ENCODE results near the gene GPR132. TPM values are rescaled to one million over a fixed set of nuclear protein-coding genes. Genes with fewer than 3 reads are reported as not detected.

Gene GPR132
- total RNA-seq, 1 experiment from 2014 or later = 0.10 TPM

DNA sequence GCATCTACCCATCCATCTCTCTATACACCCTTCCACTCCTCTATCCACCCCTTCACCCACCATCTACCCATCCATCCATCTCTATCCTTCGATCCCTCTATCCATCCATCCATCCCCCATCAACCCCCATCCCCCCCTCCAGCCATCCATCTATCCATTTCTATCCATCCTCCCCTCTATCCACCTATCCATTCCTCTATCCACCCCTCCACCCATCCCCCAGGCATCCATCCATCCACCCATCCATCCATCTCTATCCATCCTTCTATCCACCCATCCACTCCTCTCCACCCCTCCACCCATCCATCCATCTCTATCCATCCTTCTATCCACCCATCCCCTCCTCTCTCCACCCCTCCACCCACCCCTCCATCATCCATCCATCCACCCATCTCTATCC is 17.5 kb upstream of the GPR132 start:
- BruUV-seq (replicated peaks) = no TSS peak

More for the DNA sequence above, 17.5 kb upstream of the GPR132 start:
- Histone ChIP-seq H3K36me3 (ENCODE audit: control insufficient read depth in 1 of 2, insufficient read depth in 2 of 2, low read length in 2 of 2) (no peaks in the 10 kb centered on the region), H4K20me1 (ENCODE audit: insufficient read depth) (no peaks in the 10 kb centered on the region), H3K9me2 (ENCODE audit: insufficient read depth) (no peaks in the 10 kb centered on the region), H3K9ac (ENCODE audit: low read length) (no peak overlapping the region), H2AFZ (ENCODE audit: low read depth, low read length, poor library complexity, severe bottlenecking) (no peak overlapping the region), H3K9me3 (ENCODE audit: control insufficient read depth in 1 of 2, insufficient read depth in 1 of 2, low read depth in 1 of 2, low read length in 2 of 2) (no peaks in the 10 kb centered on the region), H3K4me3 (replicated peaks in 1 of 2; ENCODE audit: low read depth in 1 of 2, low read length in 2 of 2) (no peak overlapping the region), H3K4me2 (ENCODE audit: low read length) (no peak overlapping the region), H3K79me2 (ENCODE audit: insufficient read depth, low read length) (no peaks in the 10 kb centered on the region), H3K27me3 (ENCODE audit: insufficient read depth, low read length) (no peaks in the 10 kb centered on the region), H3K27ac (ENCODE audit: low read depth, low read length) (no peak overlapping the region), H3K4me1 (ENCODE audit: control insufficient read depth in 1 of 2, insufficient read depth in 2 of 2, low read length in 2 of 2) (peaks cover 6 to 26% of the 10 kb centered on the region in 2 experiments)
- TF ChIP-seq, protein P1, sequence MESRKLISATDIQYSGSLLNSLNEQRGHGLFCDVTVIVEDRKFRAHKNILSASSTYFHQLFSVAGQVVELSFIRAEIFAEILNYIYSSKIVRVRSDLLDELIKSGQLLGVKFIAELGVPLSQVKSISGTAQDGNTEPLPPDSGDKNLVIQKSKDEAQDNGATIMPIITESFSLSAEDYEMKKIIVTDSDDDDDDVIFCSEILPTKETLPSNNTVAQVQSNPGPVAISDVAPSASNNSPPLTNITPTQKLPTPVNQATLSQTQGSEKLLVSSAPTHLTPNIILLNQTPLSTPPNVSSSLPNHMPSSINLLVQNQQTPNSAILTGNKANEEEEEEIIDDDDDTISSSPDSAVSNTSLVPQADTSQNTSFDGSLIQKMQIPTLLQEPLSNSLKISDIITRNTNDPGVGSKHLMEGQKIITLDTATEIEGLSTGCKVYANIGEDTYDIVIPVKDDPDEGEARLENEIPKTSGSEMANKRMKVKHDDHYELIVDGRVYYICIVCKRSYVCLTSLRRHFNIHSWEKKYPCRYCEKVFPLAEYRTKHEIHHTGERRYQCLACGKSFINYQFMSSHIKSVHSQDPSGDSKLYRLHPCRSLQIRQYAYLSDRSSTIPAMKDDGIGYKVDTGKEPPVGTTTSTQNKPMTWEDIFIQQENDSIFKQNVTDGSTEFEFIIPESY (IDR thresholded peaks at IDR 0.05; ENCODE audit: extremely low read depth, insufficient replicate concordance, low read length) = no peak
- no peak for TF ChIP-seq RAD21 (IDR thresholded peaks at IDR 0.05; ENCODE audit: low read depth)
- TF ChIP-seq SRF (IDR thresholded peaks at IDR 0.05; ENCODE audit: low read depth) = no peak
- TF ChIP-seq, protein P2, sequence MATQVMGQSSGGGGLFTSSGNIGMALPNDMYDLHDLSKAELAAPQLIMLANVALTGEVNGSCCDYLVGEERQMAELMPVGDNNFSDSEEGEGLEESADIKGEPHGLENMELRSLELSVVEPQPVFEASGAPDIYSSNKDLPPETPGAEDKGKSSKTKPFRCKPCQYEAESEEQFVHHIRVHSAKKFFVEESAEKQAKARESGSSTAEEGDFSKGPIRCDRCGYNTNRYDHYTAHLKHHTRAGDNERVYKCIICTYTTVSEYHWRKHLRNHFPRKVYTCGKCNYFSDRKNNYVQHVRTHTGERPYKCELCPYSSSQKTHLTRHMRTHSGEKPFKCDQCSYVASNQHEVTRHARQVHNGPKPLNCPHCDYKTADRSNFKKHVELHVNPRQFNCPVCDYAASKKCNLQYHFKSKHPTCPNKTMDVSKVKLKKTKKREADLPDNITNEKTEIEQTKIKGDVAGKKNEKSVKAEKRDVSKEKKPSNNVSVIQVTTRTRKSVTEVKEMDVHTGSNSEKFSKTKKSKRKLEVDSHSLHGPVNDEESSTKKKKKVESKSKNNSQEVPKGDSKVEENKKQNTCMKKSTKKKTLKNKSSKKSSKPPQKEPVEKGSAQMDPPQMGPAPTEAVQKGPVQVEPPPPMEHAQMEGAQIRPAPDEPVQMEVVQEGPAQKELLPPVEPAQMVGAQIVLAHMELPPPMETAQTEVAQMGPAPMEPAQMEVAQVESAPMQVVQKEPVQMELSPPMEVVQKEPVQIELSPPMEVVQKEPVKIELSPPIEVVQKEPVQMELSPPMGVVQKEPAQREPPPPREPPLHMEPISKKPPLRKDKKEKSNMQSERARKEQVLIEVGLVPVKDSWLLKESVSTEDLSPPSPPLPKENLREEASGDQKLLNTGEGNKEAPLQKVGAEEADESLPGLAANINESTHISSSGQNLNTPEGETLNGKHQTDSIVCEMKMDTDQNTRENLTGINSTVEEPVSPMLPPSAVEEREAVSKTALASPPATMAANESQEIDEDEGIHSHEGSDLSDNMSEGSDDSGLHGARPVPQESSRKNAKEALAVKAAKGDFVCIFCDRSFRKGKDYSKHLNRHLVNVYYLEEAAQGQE (IDR thresholded peaks at IDR 0.05; ENCODE audit: low read depth) = no peak
- TF ChIP-seq JUND (IDR thresholded peaks at IDR 0.05) = no peak
- no peak for TF ChIP-seq SP1 (IDR thresholded peaks at IDR 0.05; ENCODE audit: low read depth)
- TF ChIP-seq, protein P3, sequence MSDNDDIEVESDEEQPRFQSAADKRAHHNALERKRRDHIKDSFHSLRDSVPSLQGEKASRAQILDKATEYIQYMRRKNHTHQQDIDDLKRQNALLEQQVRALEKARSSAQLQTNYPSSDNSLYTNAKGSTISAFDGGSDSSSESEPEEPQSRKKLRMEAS (IDR thresholded peaks at IDR 0.05) = no peak
- no peak for TF ChIP-seq TCF7L2 (IDR thresholded peaks at IDR 0.05; ENCODE audit: borderline replicate concordance, extremely low read depth, insufficient read depth, insufficient read length)
- no peak for TF ChIP-seq EGR1 (IDR thresholded peaks at IDR 0.05; ENCODE audit: low read depth)
- TF ChIP-seq YY1 (IDR thresholded peaks at IDR 0.05; ENCODE audit: extremely low read depth, insufficient replicate concordance, low read depth, low read length) = no peak
- no peak for TF ChIP-seq ZFX (IDR thresholded peaks at IDR 0.05)
- TF ChIP-seq, protein P4, sequence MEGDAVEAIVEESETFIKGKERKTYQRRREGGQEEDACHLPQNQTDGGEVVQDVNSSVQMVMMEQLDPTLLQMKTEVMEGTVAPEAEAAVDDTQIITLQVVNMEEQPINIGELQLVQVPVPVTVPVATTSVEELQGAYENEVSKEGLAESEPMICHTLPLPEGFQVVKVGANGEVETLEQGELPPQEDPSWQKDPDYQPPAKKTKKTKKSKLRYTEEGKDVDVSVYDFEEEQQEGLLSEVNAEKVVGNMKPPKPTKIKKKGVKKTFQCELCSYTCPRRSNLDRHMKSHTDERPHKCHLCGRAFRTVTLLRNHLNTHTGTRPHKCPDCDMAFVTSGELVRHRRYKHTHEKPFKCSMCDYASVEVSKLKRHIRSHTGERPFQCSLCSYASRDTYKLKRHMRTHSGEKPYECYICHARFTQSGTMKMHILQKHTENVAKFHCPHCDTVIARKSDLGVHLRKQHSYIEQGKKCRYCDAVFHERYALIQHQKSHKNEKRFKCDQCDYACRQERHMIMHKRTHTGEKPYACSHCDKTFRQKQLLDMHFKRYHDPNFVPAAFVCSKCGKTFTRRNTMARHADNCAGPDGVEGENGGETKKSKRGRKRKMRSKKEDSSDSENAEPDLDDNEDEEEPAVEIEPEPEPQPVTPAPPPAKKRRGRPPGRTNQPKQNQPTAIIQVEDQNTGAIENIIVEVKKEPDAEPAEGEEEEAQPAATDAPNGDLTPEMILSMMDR (IDR thresholded peaks at IDR 0.05 in 2 of 3, conservative IDR thresholded peaks at IDR 0.05 in 1 of 3; ENCODE audit: borderline replicate concordance in 1 of 3, insufficient read depth in 1 of 3, low read depth in 2 of 3, low read length in 2 of 3) = no peak
- TF ChIP-seq, protein P5, sequence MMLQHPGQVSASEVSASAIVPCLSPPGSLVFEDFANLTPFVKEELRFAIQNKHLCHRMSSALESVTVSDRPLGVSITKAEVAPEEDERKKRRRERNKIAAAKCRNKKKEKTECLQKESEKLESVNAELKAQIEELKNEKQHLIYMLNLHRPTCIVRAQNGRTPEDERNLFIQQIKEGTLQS (IDR thresholded peaks at IDR 0.05) = no peak
- TF ChIP-seq EZH2 (IDR thresholded peaks at IDR 0.05) = no peak
- no peak for TF ChIP-seq ELF1 (IDR thresholded peaks at IDR 0.05; ENCODE audit: borderline replicate concordance, low read depth)
- CTCF ChIA-PET = no interaction called here
- RAD21 ChIA-PET (ENCODE audit: low non-redundant PET in 1 of 2, low total read pairs in 2 of 2, uncharacterized antibody in 2 of 2, unreplicated experiment in 2 of 2) = no interaction called here
- POLR2A ChIA-PET = no interaction called here
- DNase-seq (ENCODE audit: low read depth, low spot score) (no peak), ATAC-seq (no peak)
- intact Hi-C loops (cut with micrococcal nuclease) = no loop called here
